ENCODE data around the gene HLTF. TPM values are rescaled to one million over a fixed set of nuclear protein-coding genes. Genes with fewer than 3 reads are reported as not detected.

The HLTF gene
- total RNA-seq, 4 donors from 2014 or later: 3.0 to 13.5 (median 7.2) TPM

DNA sequence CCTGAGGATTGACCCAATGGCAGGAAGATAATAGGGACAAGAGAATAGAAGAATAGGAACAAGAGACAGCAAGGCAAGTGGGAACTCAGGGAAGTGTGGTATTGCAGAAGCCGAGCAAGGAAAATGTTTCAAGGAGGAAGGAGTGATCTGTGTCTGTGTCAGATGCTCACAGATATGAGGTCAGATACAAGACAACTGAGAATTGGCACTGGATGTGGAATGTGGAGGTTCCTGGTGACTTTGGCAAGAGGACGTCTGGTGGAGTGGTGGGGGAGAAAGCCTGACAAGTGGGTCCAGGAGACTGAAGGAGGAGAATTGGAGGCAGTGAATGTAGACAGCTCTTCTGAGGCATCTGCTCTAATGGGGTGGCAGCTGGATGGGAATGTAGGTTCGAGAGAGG is 70.9 kb downstream of the HLTF start:
- in situ Hi-C loops (cut with MboI; ENCODE audit: low pct_ligation_motif_present in 1 of 4, low pct_unique_long_range_greater_than_20kb in 1 of 4, low sequenced_read_pairs in 3 of 4) (no loop called here), intact Hi-C loops (cut with DNase I; ENCODE audit: low total_unique reads) (no loop called here)
- Histone ChIP-seq H3K4me1 (peaks cover 0 to 20% (median 3%) of the 10 kb centered on the region in 4 donors), H3K27me3 (no peaks in the 10 kb centered on the region), H3K36me3 (peaks cover 0 to 19% (median 4%) of the 10 kb centered on the region in 4 donors), H3K9me3 (no peaks in the 10 kb centered on the region), H3K27ac (peak overlapping the region in 1 of 4 donors; percentile 2), H3K4me3 (no peak overlapping the region)
- no peak for DNase-seq
- 75 to 90% methylated on average over 2 to 3 of the region's 3 CpGs for WGBS, 2 donors (ENCODE audit: low coverage in 1 of 2)
- no peak for TF ChIP-seq EP300 (IDR thresholded peaks at IDR 0.05; ENCODE audit: low read depth)
- no peak for TF ChIP-seq POLR2AphosphoS5 (IDR thresholded peaks at IDR 0.05)
- no peak for TF ChIP-seq POLR2A (IDR thresholded peaks at IDR 0.05)
- TF ChIP-seq, protein P1, sequence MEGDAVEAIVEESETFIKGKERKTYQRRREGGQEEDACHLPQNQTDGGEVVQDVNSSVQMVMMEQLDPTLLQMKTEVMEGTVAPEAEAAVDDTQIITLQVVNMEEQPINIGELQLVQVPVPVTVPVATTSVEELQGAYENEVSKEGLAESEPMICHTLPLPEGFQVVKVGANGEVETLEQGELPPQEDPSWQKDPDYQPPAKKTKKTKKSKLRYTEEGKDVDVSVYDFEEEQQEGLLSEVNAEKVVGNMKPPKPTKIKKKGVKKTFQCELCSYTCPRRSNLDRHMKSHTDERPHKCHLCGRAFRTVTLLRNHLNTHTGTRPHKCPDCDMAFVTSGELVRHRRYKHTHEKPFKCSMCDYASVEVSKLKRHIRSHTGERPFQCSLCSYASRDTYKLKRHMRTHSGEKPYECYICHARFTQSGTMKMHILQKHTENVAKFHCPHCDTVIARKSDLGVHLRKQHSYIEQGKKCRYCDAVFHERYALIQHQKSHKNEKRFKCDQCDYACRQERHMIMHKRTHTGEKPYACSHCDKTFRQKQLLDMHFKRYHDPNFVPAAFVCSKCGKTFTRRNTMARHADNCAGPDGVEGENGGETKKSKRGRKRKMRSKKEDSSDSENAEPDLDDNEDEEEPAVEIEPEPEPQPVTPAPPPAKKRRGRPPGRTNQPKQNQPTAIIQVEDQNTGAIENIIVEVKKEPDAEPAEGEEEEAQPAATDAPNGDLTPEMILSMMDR (IDR thresholded peaks at IDR 0.05): no peak

DNA sequence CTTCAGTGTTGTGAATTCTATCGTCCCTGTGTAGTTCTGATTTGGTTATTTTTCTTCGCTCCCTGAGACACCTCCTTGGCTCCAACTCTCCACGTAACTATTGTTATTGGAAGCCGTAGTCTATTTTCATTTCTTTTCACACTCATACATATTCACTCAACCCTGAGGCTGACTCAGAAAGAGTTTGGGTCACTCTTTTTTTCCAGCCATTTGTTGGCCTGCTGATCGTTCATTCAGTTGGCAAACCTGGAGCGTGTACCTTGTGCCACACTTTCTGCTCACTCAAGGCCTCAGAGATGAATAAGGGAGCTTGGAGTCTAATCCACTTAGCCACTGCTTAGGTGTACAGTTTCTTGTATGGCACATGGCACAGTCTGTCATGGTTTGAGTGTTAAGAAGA is 72.6 kb downstream of the HLTF start:
- peaks cover 0 to 21% (median 7%) of the 10 kb centered on the region in 4 donors for H3K36me3 ChIP-seq
- no peak overlapping the region for H3K4me3 ChIP-seq
- intact Hi-C loops (cut with DNase I; ENCODE audit: low total_unique reads): no loop called here
- no peak overlapping the region for H3K27ac ChIP-seq
- TF ChIP-seq POLR2AphosphoS5 (IDR thresholded peaks at IDR 0.05): no peak
- TF ChIP-seq POLR2A (IDR thresholded peaks at IDR 0.05): no peak
- no peak for TF ChIP-seq EP300 (IDR thresholded peaks at IDR 0.05; ENCODE audit: low read depth)
- TF ChIP-seq, protein P1 (IDR thresholded peaks at IDR 0.05): no peak
- in situ Hi-C loops (cut with MboI; ENCODE audit: low pct_ligation_motif_present in 1 of 4, low pct_unique_long_range_greater_than_20kb in 1 of 4, low sequenced_read_pairs in 3 of 4): no loop called here
- H3K27me3 ChIP-seq: no peaks in the 10 kb centered on the region
- no peaks in the 10 kb centered on the region for H3K9me3 ChIP-seq
- DNase-seq: no peak
- peaks cover 0 to 7% (median 2%) of the 10 kb centered on the region in 4 donors for H3K4me1 ChIP-seq
- 98 to 100% methylated on average over 6 of the region's 6 CpGs for WGBS, 2 donors (ENCODE audit: low coverage in 1 of 2)

DNA sequence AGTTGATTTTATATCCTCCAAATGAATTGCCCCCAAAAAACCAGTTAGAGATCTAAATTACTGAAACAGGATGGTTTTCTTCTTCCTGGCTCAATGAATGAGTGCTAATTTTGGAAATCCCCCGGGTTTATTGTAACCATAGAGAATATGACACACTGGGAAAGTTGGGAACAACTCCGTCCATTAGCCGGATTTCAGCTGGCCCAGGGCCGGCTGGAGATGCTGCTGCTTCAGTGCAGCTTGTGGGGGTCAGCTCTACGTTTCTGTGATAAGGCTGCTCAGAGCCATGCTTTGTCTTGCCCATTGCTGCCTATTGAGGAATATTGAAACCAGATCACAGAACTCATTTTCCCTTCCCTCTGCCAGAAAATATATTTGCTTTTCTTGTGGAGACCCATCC is 74.7 kb downstream of the HLTF start:
- no peaks in the 10 kb centered on the region for H3K9me3 ChIP-seq
- intact Hi-C loops (cut with DNase I; ENCODE audit: low total_unique reads): no loop called here
- in situ Hi-C loops (cut with MboI; ENCODE audit: low pct_ligation_motif_present in 1 of 4, low pct_unique_long_range_greater_than_20kb in 1 of 4, low sequenced_read_pairs in 3 of 4): no loop called here
- peaks cover 0 to 5% (median under 1%) of the 10 kb centered on the region in 4 donors for H3K4me1 ChIP-seq
- no peak overlapping the region for H3K4me3 ChIP-seq
- no peak overlapping the region for H3K27ac ChIP-seq
- peaks cover 0 to 26% (median 7%) of the 10 kb centered on the region in 4 donors for H3K36me3 ChIP-seq
- H3K27me3 ChIP-seq: no peaks in the 10 kb centered on the region
- 84% methylated on average over 4 to 5 of the region's 5 CpGs for WGBS, 2 donors (ENCODE audit: low coverage in 1 of 2)
- no peak for DNase-seq
- TF ChIP-seq EP300 (IDR thresholded peaks at IDR 0.05; ENCODE audit: low read depth): no peak
- no peak for TF ChIP-seq POLR2AphosphoS5 (IDR thresholded peaks at IDR 0.05)
- no peak for TF ChIP-seq POLR2A (IDR thresholded peaks at IDR 0.05)
- TF ChIP-seq, protein P1 (IDR thresholded peaks at IDR 0.05): no peak

DNA sequence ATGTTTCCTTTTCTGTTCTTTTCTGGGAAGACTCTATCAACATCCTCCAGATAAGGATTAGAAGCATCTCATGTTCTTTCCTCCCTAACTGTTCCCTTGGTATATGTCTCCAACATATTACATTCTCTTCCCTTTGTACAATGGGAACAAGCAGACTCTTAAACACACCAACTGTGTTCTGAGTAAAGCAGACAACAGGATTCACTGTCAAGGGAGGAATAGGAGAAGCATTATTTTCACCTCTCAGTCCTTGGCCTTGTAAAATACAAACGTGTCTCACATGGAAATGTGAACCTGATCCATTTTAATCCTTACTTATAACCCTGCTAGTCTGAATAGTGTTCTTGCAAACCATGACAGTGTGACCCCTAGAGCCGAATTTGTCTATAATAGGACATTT is 75.4 kb downstream of the HLTF start:
- DNase-seq: no peak
- intact Hi-C loops (cut with DNase I; ENCODE audit: low total_unique reads) (no loop called here), in situ Hi-C loops (cut with MboI; ENCODE audit: low pct_ligation_motif_present in 1 of 4, low pct_unique_long_range_greater_than_20kb in 1 of 4, low sequenced_read_pairs in 3 of 4) (no loop called here)
- WGBS, 2 donors (ENCODE audit: low coverage in 1 of 2): 80 to 90% methylated on average over 2 of the region's 2 CpGs
- TF ChIP-seq POLR2AphosphoS5 (IDR thresholded peaks at IDR 0.05): no peak
- no peak for TF ChIP-seq POLR2A (IDR thresholded peaks at IDR 0.05)
- Histone ChIP-seq H3K4me3 (no peak overlapping the region), H3K9me3 (no peaks in the 10 kb centered on the region), H3K27me3 (no peaks in the 10 kb centered on the region), H3K27ac (peak overlapping the region in 2 of 4 donors; percentile 10 to 36), H3K36me3 (peaks cover 0 to 26% (median 7%) of the 10 kb centered on the region in 4 donors), H3K4me1 (no peaks in the 10 kb centered on the region)

DNA sequence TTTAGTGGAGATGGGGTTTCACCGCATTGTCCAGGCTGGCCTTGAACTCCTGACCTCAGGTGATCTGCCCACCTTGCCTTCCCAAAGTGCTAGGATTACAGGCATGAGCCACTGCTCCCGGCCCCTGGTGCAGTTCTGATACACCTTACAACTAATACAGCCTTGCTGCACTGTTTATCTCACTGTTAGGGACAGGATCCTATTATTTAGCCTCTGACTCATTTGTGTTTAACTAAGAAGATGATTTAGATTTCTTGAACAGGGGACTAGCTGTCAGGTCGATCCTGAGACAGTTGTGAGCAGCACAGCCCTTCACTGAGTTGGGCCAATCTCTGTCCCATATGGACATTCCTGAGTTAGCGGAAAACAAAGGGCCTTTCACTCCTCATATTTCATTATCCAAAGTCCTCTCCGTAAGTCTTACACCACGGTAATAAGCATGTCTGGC is 75.8 kb downstream of the HLTF start:
- in situ Hi-C loops (cut with MboI; ENCODE audit: low pct_ligation_motif_present in 1 of 4, low pct_unique_long_range_greater_than_20kb in 1 of 4, low sequenced_read_pairs in 3 of 4) (no loop called here), intact Hi-C loops (cut with DNase I; ENCODE audit: low total_unique reads) (no loop called here)
- Histone ChIP-seq H3K27ac (peak overlapping the region in 2 of 4 donors; percentile 36), H3K4me1 (no peaks in the 10 kb centered on the region), H3K4me3 (no peak overlapping the region), H3K27me3 (no peaks in the 10 kb centered on the region), H3K9me3 (no peaks in the 10 kb centered on the region), H3K36me3 (peaks cover 0 to 26% (median 7%) of the 10 kb centered on the region in 4 donors)
- DNase-seq: no peak
- TF ChIP-seq POLR2A (IDR thresholded peaks at IDR 0.05): no peak
- no peak for TF ChIP-seq EP300 (IDR thresholded peaks at IDR 0.05; ENCODE audit: low read depth)
- no peak for TF ChIP-seq POLR2AphosphoS5 (IDR thresholded peaks at IDR 0.05)
- TF ChIP-seq, protein P1 (IDR thresholded peaks at IDR 0.05): no peak
- 71 to 84% methylated on average over 5 to 6 of the region's 6 CpGs for WGBS, 2 donors (ENCODE audit: low coverage in 1 of 2)

Measured in transverse colon (tissue), 4 donors.